Activated gamma-delta T cell treated with anti-CD3 and anti-CD28 coated beads, Interleukin-2, amount 50 U/mL, for 16 hours (primary cell): ENCODE data around the gene ZNF326.
"Not testable (repeated sequence)": the region's sequence is repeated elsewhere in the genome, so short reads cannot be mapped to it uniquely, and the experiment has no call there.

Experiments used
- DNase-seq: peaks from one replicate; pipeline ENCODE4 v3.0.0-alpha.2; 2020; ENCODE audit warnings: low read depth

Gene ZNF326

DNA sequence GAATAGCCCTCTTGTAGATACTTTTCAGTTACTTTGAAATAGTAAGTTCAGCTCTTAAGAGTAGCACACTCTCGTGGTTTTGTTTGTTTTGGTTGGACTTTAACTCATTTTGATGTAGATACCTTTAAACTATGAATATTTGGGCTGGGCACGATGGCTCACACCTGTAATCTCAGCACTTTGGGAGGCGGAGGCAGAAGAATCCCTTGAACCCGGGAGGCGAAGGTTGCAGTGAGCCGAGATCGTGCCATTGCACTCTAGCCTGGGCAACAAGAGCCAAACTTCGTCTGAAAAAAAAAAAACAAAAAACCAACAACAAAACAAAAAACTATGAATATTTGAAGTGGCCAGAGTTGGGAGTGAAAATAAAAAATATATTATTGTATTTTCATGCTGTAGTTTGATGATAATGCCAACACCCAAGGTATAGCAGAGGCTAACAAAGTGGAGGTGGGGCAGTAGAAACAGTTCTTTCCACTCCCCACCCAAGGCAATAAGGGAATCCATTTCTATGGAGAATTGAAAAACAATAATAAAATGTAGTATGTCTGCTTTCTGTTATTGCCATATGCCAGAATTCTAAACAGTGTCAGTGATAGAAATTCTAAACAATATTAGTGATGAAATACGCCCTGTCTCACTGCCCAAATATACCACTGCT is 1.7 kb downstream of the ZNF326 start:
- DNase-seq: no peak

GRCh38 chr1:89997152-89997551 is 2.2 kb downstream of the ZNF326 start:
- DNase-seq: not testable (repeated sequence)

DNA sequence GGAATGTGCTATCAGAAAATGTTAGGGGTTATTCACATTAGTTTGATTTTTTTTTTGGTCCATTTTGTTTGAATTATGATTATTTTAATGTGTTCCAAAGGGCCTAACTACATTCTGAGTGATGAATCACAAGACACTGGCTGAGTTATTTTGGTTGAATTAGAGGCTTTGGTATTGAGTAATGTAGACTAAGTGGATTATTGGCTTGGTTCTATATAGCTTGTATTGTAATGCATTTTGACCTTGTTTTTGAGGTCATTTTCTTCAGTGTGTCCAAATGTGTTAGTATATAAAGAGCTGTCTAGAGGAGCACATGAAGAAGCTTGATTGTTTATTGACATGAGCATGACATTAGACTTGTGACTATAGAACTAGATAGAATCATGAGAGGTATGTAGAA is 3.4 kb downstream of the ZNF326 start:
- DNase-seq: no peak

- DNase-seq: no peak
Observed at GRCh38 chr1:89999208-89999607, 4.3 kb downstream of the ZNF326 start.

GRCh38 chr1:89999628-90000027 is 4.7 kb downstream of the ZNF326 start:
- DNase-seq: no peak

DNA sequence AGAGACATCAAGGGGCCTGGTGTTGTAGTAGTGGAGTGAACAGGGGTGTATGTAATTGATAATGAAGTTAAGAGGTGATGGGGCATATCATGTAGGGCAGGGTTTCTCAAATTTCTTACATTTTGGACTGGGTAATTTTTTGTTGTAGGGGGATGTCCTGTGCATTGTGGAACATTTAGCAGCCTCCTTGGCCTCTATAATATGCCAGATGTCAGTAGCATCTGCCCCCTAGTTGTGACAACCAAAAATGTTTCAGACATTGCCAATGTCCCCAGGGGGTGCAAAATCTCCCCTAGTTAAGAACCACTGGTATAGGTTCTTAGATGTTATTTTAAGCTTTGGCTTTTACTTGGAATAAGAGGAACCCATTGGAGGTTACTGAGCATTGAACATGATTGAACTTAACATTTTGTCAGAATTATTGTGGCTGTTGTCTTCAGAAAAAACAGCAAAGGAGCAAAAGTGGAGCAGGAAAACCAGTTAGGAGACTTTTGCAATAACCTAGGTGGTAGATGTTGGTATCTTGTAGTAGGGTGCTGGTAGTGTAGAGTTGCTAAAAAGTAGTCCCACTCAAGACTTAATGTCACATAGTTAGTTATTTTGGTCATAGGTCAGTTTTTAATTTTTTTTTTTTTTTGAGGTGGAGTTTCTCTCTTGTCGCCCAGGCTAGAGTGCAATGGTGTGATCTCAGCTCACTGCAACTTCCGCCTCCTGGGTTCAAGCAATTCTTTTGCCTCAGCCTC is 6.2 kb downstream of the ZNF326 start:
- DNase-seq: no peak

- DNase-seq: no peak
Observed at GRCh38 chr1:90007979-90008404, 13.1 kb downstream of the ZNF326 start.

DNA sequence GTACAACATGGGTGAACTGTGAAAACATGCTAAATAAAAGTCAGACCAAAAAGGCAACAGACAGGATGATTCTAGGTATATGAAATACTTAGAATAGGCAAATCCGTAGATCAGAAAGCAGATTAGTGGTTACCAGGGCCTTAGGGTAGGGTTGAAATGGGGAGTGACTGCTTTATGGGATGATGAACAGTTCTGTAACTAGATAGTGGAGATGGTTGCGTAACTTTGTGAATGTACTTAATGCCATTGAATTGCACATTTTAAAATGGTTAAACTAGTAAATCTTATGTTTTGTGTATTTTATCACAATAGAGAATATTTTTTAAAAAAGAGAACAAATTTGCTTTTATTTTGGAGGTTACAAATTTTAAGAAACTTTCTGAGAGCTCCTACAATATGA is 17.4 kb downstream of the ZNF326 start:
- no peak for DNase-seq

- no peak for DNase-seq
Observed at GRCh38 chr1:90023691-90024090, 28.8 kb downstream of the ZNF326 start.

DNA sequence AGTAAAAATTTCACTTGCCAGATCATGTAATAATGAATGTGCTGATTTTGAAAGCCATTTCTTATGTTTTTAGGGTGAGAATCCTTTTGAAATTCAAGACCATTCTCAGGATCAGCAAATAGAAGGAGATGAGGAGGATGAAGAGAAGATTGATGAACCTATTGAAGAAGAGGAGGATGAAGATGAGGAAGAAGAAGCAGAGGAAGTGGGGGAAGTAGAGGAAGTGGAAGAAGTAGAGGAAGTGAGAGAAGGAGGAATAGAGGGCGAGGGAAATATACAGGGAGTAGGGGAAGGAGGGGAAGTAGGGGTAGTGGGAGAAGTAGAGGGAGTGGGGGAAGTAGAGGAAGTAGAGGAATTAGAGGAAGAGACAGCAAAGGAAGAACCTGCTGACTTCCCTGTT is 32.4 kb downstream of the ZNF326 start:
- no peak for DNase-seq

GRCh38 chr1:90039652-90040051 is 44.7 kb downstream of the ZNF326 start:
- no peak for DNase-seq

DNA sequence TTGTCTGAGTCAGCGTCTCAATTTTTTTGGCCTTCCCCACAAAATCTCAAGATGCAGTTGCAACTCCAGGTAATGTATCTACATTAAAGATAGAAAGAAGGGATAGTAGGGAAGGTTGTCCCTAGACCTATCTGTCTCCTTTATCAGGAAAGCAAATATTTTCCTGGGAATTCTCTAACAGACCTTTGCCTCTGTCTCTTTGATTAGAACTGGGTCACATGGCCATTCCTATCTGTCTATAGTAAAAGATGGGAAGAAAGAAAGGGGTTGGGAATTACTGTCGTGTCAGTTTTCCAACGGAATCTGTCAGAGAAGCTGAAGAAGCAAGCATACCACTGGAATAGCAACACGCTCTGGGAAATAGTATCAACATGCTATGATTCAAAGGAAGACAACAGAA is 48.7 kb downstream of the ZNF326 start:
- no peak for DNase-seq

DNA sequence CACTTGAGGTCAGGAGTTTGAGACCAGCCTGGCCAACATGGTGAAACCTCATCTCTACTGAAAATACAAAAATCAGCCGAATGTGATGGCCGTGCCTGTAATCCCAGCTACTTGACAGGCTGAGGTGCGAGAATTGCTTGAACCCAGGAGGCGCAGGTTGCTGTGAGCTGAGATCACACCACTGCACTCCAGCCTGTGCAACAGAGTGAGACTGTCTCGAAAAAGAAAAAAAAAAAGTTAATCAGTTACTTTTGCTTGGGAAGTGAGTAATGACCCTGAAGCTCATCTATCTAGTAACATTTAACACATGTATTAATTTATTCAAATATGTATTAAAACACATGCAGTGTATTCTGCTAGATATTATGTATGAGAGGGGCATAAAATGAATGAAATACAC is 49.4 kb downstream of the ZNF326 start:
- DNase-seq: no peak

- no peak for DNase-seq
Observed at GRCh38 chr1:90045853-90046563, 51.1 kb downstream of the ZNF326 start.

DNA sequence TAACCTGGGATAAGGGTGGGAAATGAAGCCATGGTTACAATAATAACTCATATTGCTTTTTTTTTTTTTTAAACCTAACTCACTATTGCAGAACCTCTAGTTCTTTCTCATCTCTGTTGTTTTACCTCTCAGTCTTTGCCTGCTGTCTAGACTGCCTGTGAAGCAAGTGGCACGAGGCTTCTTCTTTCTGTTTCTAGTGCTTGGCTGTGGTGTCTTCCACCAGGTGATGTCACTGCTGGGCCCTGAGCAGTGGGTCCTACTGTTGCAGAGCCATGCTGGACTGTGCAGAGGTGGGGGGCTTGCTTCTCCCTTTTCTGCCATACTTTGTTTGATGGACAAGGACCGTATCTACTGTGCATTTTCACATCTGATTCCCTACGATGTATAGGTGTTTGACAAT is 51.7 kb downstream of the ZNF326 start:
- no peak for DNase-seq

DNA sequence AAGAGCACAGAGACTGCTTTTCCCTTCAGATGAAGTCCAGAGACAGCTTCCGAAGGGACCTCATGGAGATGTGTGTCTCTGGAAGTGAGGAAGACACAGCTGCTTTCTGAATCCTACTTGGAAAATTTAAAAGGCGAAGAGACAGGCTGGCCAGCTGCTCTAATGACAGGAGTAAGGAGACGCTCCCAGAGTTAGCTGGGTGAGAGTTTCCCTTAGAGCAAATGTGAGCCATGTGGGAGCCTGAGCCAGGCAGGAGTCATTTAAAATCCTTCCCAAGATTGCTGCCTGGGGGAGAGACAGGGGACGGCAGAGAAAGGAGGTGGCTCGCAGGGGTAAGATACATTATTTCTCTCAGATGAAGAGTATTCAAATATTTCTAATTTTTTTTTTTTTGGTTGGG is 53.1 kb downstream of the ZNF326 start:
- no peak for DNase-seq

DNA sequence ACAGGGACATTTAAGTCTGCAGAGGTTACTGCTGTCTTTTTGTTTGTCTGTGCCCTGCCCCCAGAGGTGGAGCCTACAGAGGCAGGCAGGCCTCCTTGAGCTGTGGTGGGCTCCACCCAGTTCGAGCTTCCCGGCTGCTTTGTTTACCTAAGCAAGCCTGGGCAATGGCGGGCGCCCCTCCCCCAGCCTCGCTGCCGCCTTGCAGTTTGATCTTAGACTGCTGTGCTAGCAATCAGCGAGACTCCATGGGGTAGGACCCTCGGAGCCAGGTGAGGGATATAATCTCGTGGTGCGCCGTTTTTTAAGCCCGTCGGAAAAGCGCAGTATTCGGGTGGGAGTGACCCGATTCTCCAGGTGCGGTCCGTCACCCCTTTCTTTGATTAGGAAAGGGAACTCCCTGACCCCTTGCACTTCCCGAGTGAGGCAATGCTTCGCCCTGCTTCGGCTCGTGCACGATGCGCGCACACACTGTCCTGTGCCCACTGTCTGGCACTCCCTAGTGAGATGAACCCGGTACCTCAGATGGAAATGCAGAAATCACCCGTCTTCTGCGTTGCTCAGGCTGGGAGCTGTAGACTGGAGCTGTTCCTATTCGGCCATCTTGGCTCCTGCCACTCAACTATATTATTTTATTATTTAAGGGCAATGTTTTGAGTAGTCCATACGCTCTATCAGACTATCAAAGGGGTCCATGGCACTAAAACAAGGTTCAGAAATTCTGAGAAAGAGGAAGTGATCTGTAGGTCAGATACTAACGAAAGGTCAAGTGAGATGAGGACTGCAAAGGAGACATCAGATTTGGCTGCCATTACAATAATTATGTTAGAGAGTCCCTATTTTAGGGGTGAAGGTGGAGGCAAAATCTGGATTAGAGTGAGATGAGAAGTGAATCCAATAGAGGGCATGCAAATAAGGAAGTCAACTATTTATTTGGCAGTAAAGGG is 68.1 kb downstream of the ZNF326 start:
- not testable (repeated sequence) for DNase-seq

DNA sequence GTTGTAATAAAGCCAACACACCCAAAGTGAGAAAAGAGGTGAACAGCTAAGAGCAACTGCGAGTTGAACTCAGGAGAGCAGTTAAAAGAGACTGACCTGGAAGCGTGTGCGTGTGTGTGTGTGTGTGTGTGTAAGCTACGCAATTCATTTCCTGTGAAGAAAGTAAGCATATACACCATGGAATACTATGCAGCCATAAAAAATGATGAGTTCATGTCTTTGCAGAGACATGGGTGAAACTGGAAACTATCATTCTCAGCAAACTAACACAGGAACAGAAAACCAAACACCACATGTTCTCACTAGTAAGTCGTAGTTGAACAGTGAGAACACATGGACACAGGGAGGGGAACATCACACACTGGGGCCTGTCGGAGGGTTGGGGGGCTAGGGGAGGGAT is 69.2 kb downstream of the ZNF326 start:
- not testable (repeated sequence) for DNase-seq

DNA sequence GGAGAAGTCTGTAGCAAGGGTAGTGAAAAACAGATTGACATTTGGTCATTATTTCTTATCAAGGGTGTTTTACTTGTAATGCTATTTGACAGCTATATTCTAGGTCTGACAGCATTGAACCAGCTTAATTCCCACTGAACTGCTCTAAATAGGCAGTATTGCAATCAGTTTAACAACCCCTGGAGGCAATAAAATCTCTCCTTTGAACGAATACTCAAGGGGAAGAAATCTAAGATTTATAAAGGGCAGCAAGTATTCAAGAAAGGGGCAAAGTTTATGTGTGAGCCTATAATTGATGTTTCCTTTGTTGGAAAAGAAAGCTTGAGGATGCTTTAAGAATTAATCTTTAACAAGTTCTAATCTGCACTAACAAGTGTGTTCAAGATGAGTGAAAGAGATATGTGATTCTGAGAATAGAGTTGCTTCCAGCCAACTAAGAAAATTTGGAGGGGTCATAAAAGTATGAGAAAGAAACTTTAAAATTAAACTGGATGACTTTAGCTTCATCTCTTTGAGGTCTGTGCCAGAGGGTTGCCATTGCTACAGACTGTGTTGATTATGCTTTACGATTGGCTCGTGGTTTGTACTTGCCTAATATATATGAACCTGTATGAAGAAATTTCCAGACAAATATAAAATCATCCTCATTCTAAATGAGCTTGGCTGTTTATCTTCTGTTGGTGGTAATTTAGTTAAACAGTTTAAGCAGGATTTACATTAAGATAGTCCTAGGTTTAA is 72.5 kb downstream of the ZNF326 start:
- DNase-seq: no peak

GRCh38 chr1:90068611-90069280 is 73.8 kb downstream of the ZNF326 start:
- DNase-seq: no peak

GRCh38 chr1:90074137-90074536 is 79.2 kb downstream of the ZNF326 start:
- DNase-seq: no peak
